Measurements from ENCODE around the gene DGLUCY.

Gene DGLUCY

GRCh38 chr14:91202234-91202974 lies 88.5 kb downstream of the DGLUCY start:
- no peak overlapping the region for H3K27ac ChIP-seq
- TF ChIP-seq CTCF (IDR thresholded peaks at IDR 0.05) (no peak), ZFX (IDR thresholded peaks at IDR 0.05; ENCODE audit: borderline replicate concordance) (no peak)

- H3K27ac ChIP-seq = no peak overlapping the region
- no peak for TF ChIP-seq ZFX (IDR thresholded peaks at IDR 0.05; ENCODE audit: borderline replicate concordance)
- TF ChIP-seq CTCF (IDR thresholded peaks at IDR 0.05) = no peak
Measured at GRCh38 chr14:91204657-91205056, 90.8 kb downstream of the DGLUCY start.

- no peak overlapping the region for H3K27ac ChIP-seq
- TF ChIP-seq CTCF (IDR thresholded peaks at IDR 0.05) (no peak), ZFX (IDR thresholded peaks at IDR 0.05; ENCODE audit: borderline replicate concordance) (no peak)
Measured at GRCh38 chr14:91205459-91205858, 91.6 kb downstream of the DGLUCY start.

- H3K27ac ChIP-seq = no peak overlapping the region
- TF ChIP-seq ZFX (IDR thresholded peaks at IDR 0.05; ENCODE audit: borderline replicate concordance) (no peak), CTCF (IDR thresholded peaks at IDR 0.05) (no peak)
Measured at GRCh38 chr14:91207008-91207407, 93.1 kb downstream of the DGLUCY start.

GRCh38 chr14:91211017-91211416 lies 97.1 kb downstream of the DGLUCY start:
- TF ChIP-seq CTCF (IDR thresholded peaks at IDR 0.05) (no peak), ZFX (IDR thresholded peaks at IDR 0.05; ENCODE audit: borderline replicate concordance) (no peak)
- no peak overlapping the region for H3K27ac ChIP-seq

GRCh38 chr14:91214306-91214705 lies 100.4 kb downstream of the DGLUCY start:
- TF ChIP-seq CTCF (IDR thresholded peaks at IDR 0.05) (no peak), ZFX (IDR thresholded peaks at IDR 0.05; ENCODE audit: borderline replicate concordance) (no peak)
- H3K27ac ChIP-seq = no peak overlapping the region

- TF ChIP-seq CTCF (IDR thresholded peaks at IDR 0.05) (no peak), ZFX (IDR thresholded peaks at IDR 0.05; ENCODE audit: borderline replicate concordance) (no peak)
- no peak overlapping the region for H3K27ac ChIP-seq
Measured at GRCh38 chr14:91215381-91215780, 101.5 kb downstream of the DGLUCY start.
